ENCODE results near the gene SLC2A4RG. TPM values are rescaled to one million over a fixed set of nuclear protein-coding genes. Genes with fewer than 3 reads are reported as not detected.

Gene SLC2A4RG
- total and polyA plus RNA-seq, 2 of the 13 experiments (the other 11 are each of a cell fraction or from before 2014, with no cell fraction given) = 91.4 to 95.9 TPM

DNA sequence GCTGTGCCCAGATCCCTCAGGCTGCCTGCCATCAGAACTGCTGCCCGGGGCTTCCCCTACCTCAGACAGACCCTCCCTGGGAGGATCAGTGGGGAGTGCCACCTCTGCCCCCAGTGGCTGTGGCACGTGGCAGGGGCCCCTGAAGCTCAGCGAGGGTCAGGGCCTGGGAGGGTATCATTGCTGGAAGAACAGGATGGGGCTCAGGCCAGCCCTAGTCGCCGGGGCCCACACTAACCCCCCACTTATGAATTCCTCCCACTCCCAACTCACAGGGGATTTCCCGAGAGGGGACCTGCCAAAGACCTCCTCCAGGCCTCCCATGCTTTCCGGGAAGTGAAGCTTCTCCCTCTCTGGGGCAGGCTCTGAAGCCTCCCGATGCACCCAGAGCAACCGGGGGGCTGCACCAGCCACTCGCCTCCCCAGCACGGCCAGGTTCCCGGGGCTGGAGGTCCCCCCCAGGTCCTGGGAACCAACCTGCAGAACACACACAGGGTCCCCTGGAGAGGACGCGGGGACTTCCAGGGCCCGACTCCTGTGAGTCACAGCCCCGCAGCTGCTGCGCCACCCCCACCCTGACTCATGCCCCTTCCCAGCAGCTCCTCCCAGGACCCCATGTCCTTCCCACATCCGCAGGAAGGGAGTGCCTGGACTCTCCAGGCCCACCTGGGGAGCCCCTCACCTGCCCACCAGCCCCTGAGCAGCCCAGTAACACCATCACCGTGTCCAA is 40.7 kb upstream of the SLC2A4RG start:
- Histone ChIP-seq H3K27ac (ENCODE audit: extremely low read length, insufficient read depth, low read length) (no peak overlapping the region), H3K9me3 (ENCODE audit: low read length) (no peaks in the 10 kb centered on the region), H3K27me3 (ENCODE audit: control insufficient read depth in 1 of 2, insufficient read depth in 2 of 2, low read length in 2 of 2) (no peaks in the 10 kb centered on the region), H3K36me3 (replicated peaks in 1 of 2; ENCODE audit: control insufficient read depth in 1 of 2, insufficient read depth in 2 of 2, low read length in 2 of 2) (peaks cover 2 to 6% of the 10 kb centered on the region in 2 experiments; a peak in 4 of 5 replicates), H3K4me2 (ENCODE audit: low read depth, low read length) (no peak overlapping the region), H3K9ac (ENCODE audit: insufficient read depth, low read depth, low read length) (no peak overlapping the region), H3K79me2 (ENCODE audit: insufficient read depth, low read length) (no peaks in the 10 kb centered on the region), H2AFZ (ENCODE audit: low read length) (no peak overlapping the region), H4K20me1 (ENCODE audit: insufficient read depth, low read length) (peaks cover 4% of the 10 kb centered on the region; the same call in 1 of the 2 replicates), H3K4me1 (ENCODE audit: insufficient read depth, low read length) (peaks cover 21% of the 10 kb centered on the region), H3K4me3 (replicated peaks in 1 of 3; ENCODE audit: insufficient read depth in 1 of 3, low read depth in 2 of 3, low read length in 3 of 3) (no peak overlapping the region)
- intact Hi-C loops (cut with micrococcal nuclease; ENCODE audit: unreplicated experiment) (no loop called here), in situ Hi-C loops (cut with HindIII; ENCODE audit: extremely low pct_ligation_motif_present, low pct_unique_long_range_greater_than_20kb) (no loop called here)
- 86% methylated on average over 13 of the region's 19 CpGs for WGBS (ENCODE audit: low lambda C conversion rate)
- no peak for DNase-seq (ENCODE audit: low spot score)
- no TSS peak for BruUV-seq (replicated peaks)
- no peak for ATAC-seq
- no peak for FAIRE-seq
- ChIA-PET CTCF (ENCODE audit: low intra/inter-chr PET ratio, low total read pairs) (no interaction called here), POLR2A (interaction anchor here (0.7 to 2.0 kb wide), 3 partner anchors 9 to 42 kb away, joined by 3 to 11 read pairs (median 4); partner anchors contain the start of genes ARFRP1 and ZGPAT)
- TF ChIP-seq, protein P1, sequence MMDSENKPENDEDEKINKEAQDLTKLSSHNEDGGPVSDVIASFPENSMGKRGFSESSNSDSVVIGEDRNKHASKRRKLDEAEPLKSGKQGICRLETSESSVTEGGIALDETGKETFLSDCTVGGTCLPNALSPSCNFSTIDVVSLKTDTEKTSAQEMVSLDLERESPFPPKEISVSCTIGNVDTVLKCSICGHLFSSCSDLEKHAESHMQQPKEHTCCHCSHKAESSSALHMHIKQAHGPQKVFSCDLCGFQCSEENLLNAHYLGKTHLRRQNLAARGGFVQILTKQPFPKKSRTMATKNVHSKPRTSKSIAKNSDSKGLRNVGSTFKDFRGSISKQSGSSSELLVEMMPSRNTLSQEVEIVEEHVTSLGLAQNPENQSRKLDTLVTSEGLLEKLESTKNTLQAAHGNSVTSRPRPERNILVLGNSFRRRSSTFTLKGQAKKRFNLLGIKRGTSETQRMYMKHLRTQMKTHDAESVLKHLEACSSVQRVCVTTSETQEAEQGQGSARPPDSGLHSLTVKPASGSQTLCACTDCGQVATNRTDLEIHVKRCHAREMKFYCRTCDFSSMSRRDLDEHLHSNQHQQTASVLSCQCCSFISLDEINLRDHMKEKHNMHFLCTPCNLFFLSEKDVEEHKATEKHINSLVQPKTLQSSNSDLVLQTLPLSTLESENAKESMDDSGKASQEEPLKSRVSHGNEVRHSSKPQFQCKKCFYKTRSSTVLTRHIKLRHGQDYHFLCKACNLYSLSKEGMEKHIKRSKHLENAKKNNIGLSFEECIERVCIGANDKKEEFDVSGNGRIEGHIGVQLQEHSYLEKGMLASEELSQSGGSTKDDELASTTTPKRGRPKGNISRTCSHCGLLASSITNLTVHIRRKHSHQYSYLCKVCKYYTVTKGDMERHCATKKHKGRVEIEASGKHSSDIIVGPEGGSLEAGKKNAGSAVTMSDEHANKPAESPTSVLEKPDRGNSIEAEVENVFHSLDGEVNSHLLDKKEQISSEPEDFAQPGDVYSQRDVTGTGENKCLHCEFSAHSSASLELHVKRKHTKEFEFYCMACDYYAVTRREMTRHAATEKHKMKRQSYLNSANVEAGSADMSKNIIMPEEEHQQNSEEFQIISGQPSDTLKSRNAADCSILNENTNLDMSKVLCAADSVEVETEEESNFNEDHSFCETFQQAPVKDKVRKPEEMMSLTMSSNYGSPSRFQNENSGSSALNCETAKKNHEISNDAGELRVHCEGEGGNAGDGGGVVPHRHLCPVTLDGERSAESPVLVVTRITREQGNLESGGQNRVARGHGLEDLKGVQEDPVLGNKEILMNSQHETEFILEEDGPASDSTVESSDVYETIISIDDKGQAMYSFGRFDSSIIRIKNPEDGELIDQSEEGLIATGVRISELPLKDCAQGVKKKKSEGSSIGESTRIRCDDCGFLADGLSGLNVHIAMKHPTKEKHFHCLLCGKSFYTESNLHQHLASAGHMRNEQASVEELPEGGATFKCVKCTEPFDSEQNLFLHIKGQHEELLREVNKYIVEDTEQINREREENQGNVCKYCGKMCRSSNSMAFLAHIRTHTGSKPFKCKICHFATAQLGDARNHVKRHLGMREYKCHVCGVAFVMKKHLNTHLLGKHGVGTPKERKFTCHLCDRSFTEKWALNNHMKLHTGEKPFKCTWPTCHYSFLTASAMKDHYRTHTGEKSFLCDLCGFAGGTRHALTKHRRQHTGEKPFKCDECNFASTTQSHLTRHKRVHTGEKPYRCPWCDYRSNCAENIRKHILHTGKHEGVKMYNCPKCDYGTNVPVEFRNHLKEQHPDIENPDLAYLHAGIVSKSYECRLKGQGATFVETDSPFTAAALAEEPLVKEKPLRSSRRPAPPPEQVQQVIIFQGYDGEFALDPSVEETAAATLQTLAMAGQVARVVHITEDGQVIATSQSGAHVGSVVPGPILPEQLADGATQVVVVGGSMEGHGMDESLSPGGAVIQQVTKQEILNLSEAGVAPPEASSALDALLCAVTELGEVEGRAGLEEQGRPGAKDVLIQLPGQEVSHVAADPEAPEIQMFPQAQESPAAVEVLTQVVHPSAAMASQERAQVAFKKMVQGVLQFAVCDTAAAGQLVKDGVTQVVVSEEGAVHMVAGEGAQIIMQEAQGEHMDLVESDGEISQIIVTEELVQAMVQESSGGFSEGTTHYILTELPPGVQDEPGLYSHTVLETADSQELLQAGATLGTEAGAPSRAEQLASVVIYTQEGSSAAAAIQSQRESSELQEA (CRISPR knock-in tag; IDR thresholded peaks at IDR 0.05; ENCODE audit: not compliant biosample characterization) = no peak
- no peak for TF ChIP-seq ZNF567 (CRISPR knock-in tag; IDR thresholded peaks at IDR 0.05; ENCODE audit: borderline replicate concordance)
- TF ChIP-seq ZNF670 (CRISPR knock-in tag; IDR thresholded peaks at IDR 0.05; ENCODE audit: borderline replicate concordance) = no peak
- TF ChIP-seq HOXA3 (CRISPR knock-in tag; IDR thresholded peaks at IDR 0.05) = no peak
- TF ChIP-seq, protein P2, sequence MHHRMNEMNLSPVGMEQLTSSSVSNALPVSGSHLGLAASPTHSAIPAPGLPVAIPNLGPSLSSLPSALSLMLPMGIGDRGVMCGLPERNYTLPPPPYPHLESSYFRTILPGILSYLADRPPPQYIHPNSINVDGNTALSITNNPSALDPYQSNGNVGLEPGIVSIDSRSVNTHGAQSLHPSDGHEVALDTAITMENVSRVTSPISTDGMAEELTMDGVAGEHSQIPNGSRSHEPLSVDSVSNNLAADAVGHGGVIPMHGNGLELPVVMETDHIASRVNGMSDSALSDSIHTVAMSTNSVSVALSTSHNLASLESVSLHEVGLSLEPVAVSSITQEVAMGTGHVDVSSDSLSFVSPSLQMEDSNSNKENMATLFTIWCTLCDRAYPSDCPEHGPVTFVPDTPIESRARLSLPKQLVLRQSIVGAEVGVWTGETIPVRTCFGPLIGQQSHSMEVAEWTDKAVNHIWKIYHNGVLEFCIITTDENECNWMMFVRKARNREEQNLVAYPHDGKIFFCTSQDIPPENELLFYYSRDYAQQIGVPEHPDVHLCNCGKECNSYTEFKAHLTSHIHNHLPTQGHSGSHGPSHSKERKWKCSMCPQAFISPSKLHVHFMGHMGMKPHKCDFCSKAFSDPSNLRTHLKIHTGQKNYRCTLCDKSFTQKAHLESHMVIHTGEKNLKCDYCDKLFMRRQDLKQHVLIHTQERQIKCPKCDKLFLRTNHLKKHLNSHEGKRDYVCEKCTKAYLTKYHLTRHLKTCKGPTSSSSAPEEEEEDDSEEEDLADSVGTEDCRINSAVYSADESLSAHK (CRISPR knock-in tag; IDR thresholded peaks at IDR 0.05; ENCODE audit: borderline replicate concordance) = no peak
- TF ChIP-seq HNRNPK (IDR thresholded peaks at IDR 0.05; ENCODE audit: low read depth, low read length, poor library complexity, severe bottlenecking) = peak; percentile 18
- TF ChIP-seq ZNF746 (CRISPR knock-in tag; IDR thresholded peaks at IDR 0.05) = peak; percentile 30; the same call in 1 of the 2 replicates
- TF ChIP-seq CAMTA2 (CRISPR knock-in tag; IDR thresholded peaks at IDR 0.05; ENCODE audit: borderline replicate concordance) = no peak
- TF ChIP-seq U2AF1 (optimal IDR thresholded peaks at IDR 0.05; ENCODE audit: low read depth, low read length) = peak; percentile 27
- TF ChIP-seq ZNF557 (CRISPR knock-in tag; IDR thresholded peaks at IDR 0.05) = 0 out of 2 replicates have a peak, but pooled peaks have one; percentile 29
- TF ChIP-seq ZNF326 (CRISPR knock-in tag; IDR thresholded peaks at IDR 0.05; ENCODE audit: borderline replicate concordance) = peak; percentile 46; the same call in 1 of the 2 replicates
- TF ChIP-seq HNRNPLL (IDR thresholded peaks at IDR 0.05; ENCODE audit: low read depth, low read length, poor library complexity, severe bottlenecking) = peak; percentile 3

Data from HepG2 (cell line).